WTC11 (cell line): Measurements from ENCODE around the gene KRTAP9-4. TPM values are rescaled to one million over a fixed set of nuclear protein-coding genes. Genes with fewer than 3 reads are reported as not detected.
"Not testable (repeated sequence)": the region's sequence is repeated elsewhere in the genome, so short reads cannot be mapped to it uniquely, and the experiment has no call there.

Source experiments
- ATAC-seq: fragments of 200-7000 bp; cut with Tn5 transposase; 2 replicates; pipeline ENCODE4 v1.10.0; 2021; ENCODE audit warnings: mild to moderate bottlenecking, moderate library complexity
- CTCF ChIA-PET: fragments of 300-600 bp; sonication (Branson Sonifier 250); formaldehyde crosslinking; loops from one replicate; lab custom pipeline; 2021; ENCODE audit warnings: antibody characterized with exemption; lab: Charles Lee
- POLR2A ChIA-PET: fragments of 350-600 bp; sonication (Branson Sonifier 250); formaldehyde crosslinking; loops from one replicate; lab custom pipeline; 2021; ENCODE audit warnings: antibody characterized with exemption; lab: Charles Lee
- DNase-seq: peaks from one replicate; pipeline ENCODE4 v3.0.0; 2021; ENCODE audit warnings: low spot score
- H3K27ac Mint-ChIP-seq: 2 replicates; pipeline ENCODE4 v1.8.0; 2021; ENCODE audit warnings: mixed read lengths
- H3K27me3 Mint-ChIP-seq: 2 replicates; pipeline ENCODE4 v1.8.0; 2021; ENCODE audit warnings: low read depth, mild to moderate bottlenecking, moderate library complexity, mixed read lengths
- H3K36me3 Mint-ChIP-seq: 2 replicates; pipeline ENCODE4 v1.8.0; 2021; ENCODE audit warnings: mixed read lengths
- H3K4me1 Mint-ChIP-seq: 2 replicates; pipeline ENCODE4 v1.8.0; 2022; ENCODE audit warnings: mixed read lengths
- H3K4me3 Mint-ChIP-seq: 2 replicates; pipeline ENCODE4 v1.8.0; 2021; ENCODE audit warnings: mild to moderate bottlenecking, moderate library complexity, mixed read lengths
- H3K9me3 Mint-ChIP-seq: 2 replicates; pipeline ENCODE4 v1.8.0; 2021; ENCODE audit warnings: mixed read lengths
- ATF3 ChIP-seq: sonication (generic); formaldehyde crosslinking; conservative IDR thresholded peaks from 2 replicates; pipeline ENCODE4 v1.8.1; 2022; ENCODE audit warnings: mild to moderate bottlenecking, missing genetic modification reagents
- CREM ChIP-seq: sonication (generic); formaldehyde crosslinking; IDR thresholded peaks from 2 replicates; pipeline ENCODE4 v1.8.1; 2022; ENCODE audit warnings: mild to moderate bottlenecking, missing genetic modification reagents, moderate library complexity
- E2F4 ChIP-seq: sonication (generic); formaldehyde crosslinking; IDR thresholded peaks from 2 replicates; pipeline ENCODE4 v1.8.1; 2022; ENCODE audit warnings: low read depth, mild to moderate bottlenecking, moderate library complexity, missing genetic modification reagents, borderline replicate concordance
- ELF4 ChIP-seq: sonication (generic); formaldehyde crosslinking; IDR thresholded peaks from 2 replicates; pipeline ENCODE4 v1.8.1; 2022; ENCODE audit warnings: low read depth, mild to moderate bottlenecking, moderate library complexity, missing genetic modification reagents
- FOXJ3 ChIP-seq: sonication (generic); formaldehyde crosslinking; IDR thresholded peaks from 2 replicates; pipeline ENCODE4 v1.9.0; 2021; ENCODE audit warnings: missing genetic modification reagents, mild to moderate bottlenecking, borderline replicate concordance
- FOXK1 ChIP-seq: sonication (generic); formaldehyde crosslinking; IDR thresholded peaks from 2 replicates; pipeline ENCODE4 v1.8.0; 2022; ENCODE audit warnings: mild to moderate bottlenecking, moderate library complexity, missing genetic modification reagents
- GABPB1 ChIP-seq: sonication (generic); formaldehyde crosslinking; IDR thresholded peaks from 2 replicates; pipeline ENCODE4 v1.8.1; 2023; ENCODE audit warnings: mild to moderate bottlenecking, missing genetic modification reagents
- HMGA2 ChIP-seq: fragments of 250-450 bp; sonication (Bioruptor Pico); IDR thresholded peaks from 2 replicates; pipeline ENCODE4 v1.4.0; 2021; ENCODE audit warnings: mild to moderate bottlenecking, moderate library complexity
- SP1 ChIP-seq: sonication (generic); formaldehyde crosslinking; conservative IDR thresholded peaks from 2 replicates; pipeline ENCODE4 v1.8.1; 2022; ENCODE audit warnings: missing genetic modification reagents
- USF1 ChIP-seq: sonication (generic); formaldehyde crosslinking; IDR thresholded peaks from 2 replicates; pipeline ENCODE4 v1.8.0; 2022; ENCODE audit warnings: mild to moderate bottlenecking, missing genetic modification reagents
- ZNF138 ChIP-seq: sonication (generic); formaldehyde crosslinking; conservative IDR thresholded peaks from 2 replicates; pipeline ENCODE4 v1.8.1; 2022; ENCODE audit warnings: mild to moderate bottlenecking, moderate library complexity, missing genetic modification reagents
- ZNF671 ChIP-seq: fragments of 250-450 bp; sonication (Bioruptor Pico); IDR thresholded peaks from 2 replicates; pipeline ENCODE4 v1.8.0; 2021; ENCODE audit warnings: mild to moderate bottlenecking
- ZSCAN18 ChIP-seq: fragments of 250-450 bp; sonication (Bioruptor Pico); IDR thresholded peaks from 2 replicates; pipeline ENCODE4 v2.1.2; 2022; ENCODE audit warnings: mild to moderate bottlenecking, moderate library complexity
- total RNA-seq: library from RNA; stranded (reverse); gene quantifications from 3 replicates; pipeline ENCODE4 v1.2.3, GENCODE V29; 2021

Gene KRTAP9-4
- total RNA-seq, 1 experiment from 2014 or later: not detected

- TF ChIP-seq ELF4: no peak
- TF ChIP-seq ZNF138 (CRISPR knock-in tag): no peak
- TF ChIP-seq FOXJ3: no peak
- TF ChIP-seq HMGA2 (CRISPR knock-in tag): no peak
- TF ChIP-seq USF1 (CRISPR knock-in tag): no peak
- TF ChIP-seq E2F4 (CRISPR knock-in tag): no peak
- no peak for TF ChIP-seq FOXK1 (CRISPR knock-in tag)
- TF ChIP-seq CREM (CRISPR knock-in tag): no peak
- no peak for TF ChIP-seq ZSCAN18 (CRISPR knock-in tag)
- no peak overlapping the region for H3K4me3 Mint-ChIP-seq
- H3K4me1 Mint-ChIP-seq: peaks cover 5% of the 10 kb centered on the region; the same call in 1 of the 2 replicates
- CTCF ChIA-PET: no interaction called here
- no peaks in the 10 kb centered on the region for H3K36me3 Mint-ChIP-seq
- no peak overlapping the region for H3K27ac Mint-ChIP-seq
- ATAC-seq: no peak
- no peak for DNase-seq
- no peaks in the 10 kb centered on the region for H3K9me3 Mint-ChIP-seq
- peaks cover 4% of the 10 kb centered on the region; the same call in 1 of the 2 replicates for H3K27me3 Mint-ChIP-seq
- POLR2A ChIA-PET: no interaction called here
These were observed 18.2 kb downstream of the KRTAP9-4 start for GRCh38 chr17:41267711-41268110.

- CTCF ChIA-PET, H3K27me3 Mint-ChIP-seq, ATAC-seq, POLR2A ChIA-PET, H3K27ac Mint-ChIP-seq, DNase-seq, H3K4me1 Mint-ChIP-seq, H3K9me3 Mint-ChIP-seq, H3K36me3 Mint-ChIP-seq, H3K4me3 Mint-ChIP-seq: not testable (repeated sequence)
These were observed 21.8 kb downstream of the KRTAP9-4 start for GRCh38 chr17:41271323-41271722.

- Mint-ChIP-seq H3K9me3 (no peaks in the 10 kb centered on the region), H3K27me3 (no peaks in the 10 kb centered on the region), H3K27ac (no peak overlapping the region), H3K4me3 (no peak overlapping the region), H3K36me3 (no peaks in the 10 kb centered on the region)
- POLR2A ChIA-PET: no interaction called here
- TF ChIP-seq FOXJ3 (no peak), GABPB1 (CRISPR knock-in tag) (no peak), ZNF671 (CRISPR knock-in tag) (no peak), ELF4 (no peak), ATF3 (CRISPR knock-in tag) (no peak), SP1 (CRISPR knock-in tag) (no peak)
- TF ChIP-seq, all 79 proteins: peak for 0
- peaks cover 8% of the 10 kb centered on the region; the same call in 1 of the 2 replicates for H3K4me1 Mint-ChIP-seq
- DNase-seq: no peak
- no peak for ATAC-seq
- CTCF ChIA-PET: no interaction called here
These were observed 22.4 kb downstream of the KRTAP9-4 start for GRCh38 chr17:41271858-41272257.

- H3K36me3 Mint-ChIP-seq, POLR2A ChIA-PET, H3K27me3 Mint-ChIP-seq, H3K4me1 Mint-ChIP-seq, DNase-seq, H3K4me3 Mint-ChIP-seq, ATAC-seq, H3K27ac Mint-ChIP-seq: not testable (repeated sequence)
- CTCF ChIA-PET: interaction anchor here (1.3 kb wide), 1 partner anchor 47 kb away, joined by 3 read pairs; no protein-coding TSS in a partner anchor
- H3K9me3 Mint-ChIP-seq: peaks cover 10% of the 10 kb centered on the region
These were observed 26.2 kb downstream of the KRTAP9-4 start, which contains the start of gene KRTAP9-7 for GRCh38 chr17:41275648-41276190. KRTAP9-7 (plus strand) TSS chr17:41275698; CDS start chr17:41275698, 0 bp downstream.
